Measurements from ENCODE around the gene TNRC18. TPM values are rescaled to one million over a fixed set of nuclear protein-coding genes. Genes with fewer than 3 reads are reported as not detected.

The TNRC18 gene
- total and polyA plus RNA-seq, 2 of the 8 experiments (the other 6 are each of a cell fraction or from before 2014, with no cell fraction given): 1.7 to 8.6 TPM

GRCh38 chr7:5303591-5304505 is 119.8 kb downstream of the TNRC18 start:
- ChIA-PET POLR2A (ENCODE audit: partially characterized antibody) (no interaction called here), CTCF (ENCODE audit: partially characterized antibody) (no interaction called here)
- Histone ChIP-seq H3K9me3 (ENCODE audit: insufficient read depth in 2 of 2, low read depth in 1 of 2, low read length in 1 of 2) (no peaks in the 10 kb centered on the region), H3K4me3 (ENCODE audit: extremely low read depth in 1 of 4, insufficient read depth in 2 of 4, low read depth in 3 of 4, low read length in 4 of 4) (no peak overlapping the region), H2AFZ (ENCODE audit: low read length) (no peak overlapping the region), H3K4ac (replicated peaks; ENCODE audit: insufficient read length, low read depth, low read length) (no peak overlapping the region), H4K8ac (ENCODE audit: extremely low read depth, insufficient read depth, low read length) (no peak overlapping the region), H2BK20ac (ENCODE audit: low read length) (no peak overlapping the region), H3K4me2 (ENCODE audit: insufficient read depth in 1 of 2, low read depth in 2 of 2, low read length in 2 of 2) (no peak overlapping the region), H2AK5ac (ENCODE audit: low read depth, low read length) (no peak overlapping the region), H4K20me1 (replicated peaks in 1 of 2; ENCODE audit: control insufficient read depth in 1 of 2, insufficient read depth in 2 of 2, low read length in 2 of 2) (no peaks in the 10 kb centered on the region), H3K4me1 (replicated peaks in 1 of 4; ENCODE audit: control insufficient read depth in 3 of 4, insufficient read depth in 4 of 4, low read length in 3 of 4) (no peaks in the 10 kb centered on the region), H3K27ac (ENCODE audit: low read depth, low read length) (no peak overlapping the region), H2BK12ac (ENCODE audit: low read depth, low read length) (no peak overlapping the region), H2BK120ac (replicated peaks; ENCODE audit: low read depth, low read length) (no peak overlapping the region), H3K18ac (ENCODE audit: extremely low read depth, low read length) (no peak overlapping the region), H3K9ac (replicated peaks in 1 of 4; ENCODE audit: extremely low read depth in 1 of 4, low read depth in 3 of 4, low read length in 3 of 4) (no peak overlapping the region), H2BK5ac (ENCODE audit: low read depth, low read length) (no peak overlapping the region), H3K56ac (replicated peaks; ENCODE audit: insufficient read length, low read depth, low read length) (no peak overlapping the region), H3K23ac (ENCODE audit: insufficient read length) (no peak overlapping the region), H3K36me3 (ENCODE audit: control insufficient read depth in 2 of 4, insufficient read depth in 4 of 4, low read length in 3 of 4) (0 out of 8 replicates have a peak, but pooled peaks cover 0 to 3% (median 0%) of the 10 kb centered on the region in 4 experiments), H3K79me2 (ENCODE audit: control insufficient read depth in 1 of 2, insufficient read depth in 2 of 2, low read length in 2 of 2) (no peaks in the 10 kb centered on the region), H3K23me2 (ENCODE audit: low read depth, low read length) (no peaks in the 10 kb centered on the region), H2BK15ac (ENCODE audit: low read length) (no peak overlapping the region), H3K27me3 (replicated peaks in 1 of 4; ENCODE audit: control insufficient read depth in 3 of 4, extremely low read depth in 1 of 4, insufficient read depth in 3 of 4, low read length in 3 of 4) (no peaks in the 10 kb centered on the region), H3K14ac (ENCODE audit: insufficient read length) (no peak overlapping the region), H3K79me1 (ENCODE audit: low read depth, low read length) (no peaks in the 10 kb centered on the region), H4K5ac (ENCODE audit: insufficient read length, low read depth, low read length) (no peak overlapping the region), H4K91ac (replicated peaks; ENCODE audit: insufficient read length, low read length) (no peak overlapping the region)
- no peak for TF ChIP-seq PHF8 (conservative IDR thresholded peaks at IDR 0.05; ENCODE audit: low read depth, low read length)
- TF ChIP-seq TAF7 (optimal IDR thresholded peaks at IDR 0.05; ENCODE audit: borderline replicate concordance, low read depth, low read length): no peak
- TF ChIP-seq TEAD4 (IDR thresholded peaks at IDR 0.05; ENCODE audit: low read depth, low read length): no peak
- no peak for DNase-seq (ENCODE audit: low read depth in 1 of 2, low spot score in 2 of 2)
- WGBS, 2 experiments (ENCODE audit: extremely low coverage in 1 of 2, insufficient coverage in 1 of 2, insufficient read length in 1 of 2, insufficient replicate concordance in 2 of 2, low coverage in 1 of 2, low lambda C conversion rate in 2 of 2, missing lambda C conversion rate in 1 of 2): 87% methylated on average over 20 of the region's 35 CpGs; no CpG with 5 or more reads in 1 of the 2 experiments
- FAIRE-seq: no peak
